ENCODE results near the gene IQGAP2.

DNA sequence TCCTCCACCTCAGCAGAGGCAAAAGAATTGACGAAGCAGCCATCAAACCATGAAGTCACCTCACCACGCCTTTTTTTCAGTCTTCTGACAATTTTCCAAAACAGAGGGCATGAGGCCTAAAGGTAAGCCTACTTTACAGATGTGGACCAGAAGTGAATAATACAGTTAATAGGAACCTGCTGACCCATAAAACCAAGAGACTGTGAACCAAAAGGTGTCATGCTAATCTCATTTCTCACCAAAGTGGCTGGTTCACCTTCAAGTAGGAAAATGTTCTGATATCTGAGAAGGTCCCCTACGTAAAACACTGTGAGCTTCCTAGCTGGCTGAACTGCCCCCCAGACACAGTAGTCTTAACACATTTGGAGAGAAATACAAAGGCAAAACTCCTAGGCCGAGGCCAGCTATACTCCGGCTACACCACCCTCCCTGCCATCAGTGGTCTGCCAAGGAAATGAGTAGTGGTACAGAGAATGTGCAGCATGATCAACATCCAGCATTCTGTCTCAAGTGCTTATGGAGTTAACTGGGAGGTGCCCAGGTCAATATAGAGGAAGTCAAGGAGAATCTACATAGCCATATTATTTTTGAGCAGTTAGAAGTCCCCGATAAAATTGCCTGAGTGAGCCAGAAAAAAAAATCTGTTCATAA lies 239.4 kb downstream of the IQGAP2 start:
- TF ChIP-seq ISL1 (CRISPR knock-in tag; IDR thresholded peaks at IDR 0.05) (no peak), BACH2 (CRISPR knock-in tag; IDR thresholded peaks at IDR 0.05; ENCODE audit: borderline replicate concordance) (no peak), ZC3H10 (CRISPR knock-in tag; IDR thresholded peaks at IDR 0.05) (no peak), CSDC2 (CRISPR knock-in tag; IDR thresholded peaks at IDR 0.05) (no peak), RARB (CRISPR knock-in tag; IDR thresholded peaks at IDR 0.05) (no peak)

Data from SK-N-SH treated with all-trans-retinoic acid at 6 μM for 48 hours (cell line).